GM23338 (cell line): ENCODE results near the gene PIK3CB. TPM values are rescaled to one million over a fixed set of nuclear protein-coding genes. Genes with fewer than 3 reads are reported as not detected.

Experiments used
- ATAC-seq: fragments of 200-7000 bp; cut with Tn5 transposase; 3 replicates; pipeline ENCODE4 v1.9.1; 2020
- DNase-seq: peaks from one replicate; pipeline ENCODE4 v3.0.0-alpha.2; 2015; ENCODE audit warnings: low spot score
- H2AFZ ChIP-seq: fragments of 200-600 bp; sonication (generic); 2 replicates; pipeline ENCODE4 v1.8.0; 2016; ENCODE audit warnings: antibody characterized with exemption, mild to moderate bottlenecking, moderate library complexity
- H3F3A ChIP-seq: fragments of 200-600 bp; sonication (generic); replicated peaks from 2 replicates; pipeline ENCODE4 v1.8.0; 2017; ENCODE audit warnings: antibody characterized with exemption, mixed run types, low read depth
- H3K27ac ChIP-seq: fragments of 200-600 bp; sonication (generic); 2 replicates; pipeline ENCODE4 v1.6.1; 2016; ENCODE audit warnings: low read depth
- H3K27me3 ChIP-seq: fragments of 200-600 bp; sonication (generic); 2 replicates; pipeline ENCODE4 v1.8.0; 2016; ENCODE audit warnings: mild to moderate bottlenecking, mixed run types, moderate library complexity; ENCODE audit not compliant: insufficient read depth
- H3K36me3 ChIP-seq: fragments of 200-600 bp; sonication (generic); 2 replicates; pipeline ENCODE4 v1.8.0; 2016; ENCODE audit warnings: mild to moderate bottlenecking; ENCODE audit not compliant: insufficient read depth
- H3K4me1 ChIP-seq: fragments of 200-600 bp; sonication (generic); 2 replicates; pipeline ENCODE4 v1.8.0; 2016; ENCODE audit warnings: mild to moderate bottlenecking, moderate library complexity; ENCODE audit not compliant: insufficient read depth
- H3K4me2 ChIP-seq: fragments of 200-600 bp; sonication (generic); 2 replicates; pipeline ENCODE4 v1.7.1; 2017; ENCODE audit warnings: mixed run types
- H3K4me3 ChIP-seq: fragments of 200-600 bp; sonication (generic); 2 replicates; pipeline ENCODE4 v1.6.1; 2016; ENCODE audit warnings: mixed run types
- H3K79me2 ChIP-seq: fragments of 200-600 bp; sonication (generic); replicated peaks from 2 replicates; pipeline ENCODE4 v1.8.0; 2017; ENCODE audit warnings: mild to moderate bottlenecking; ENCODE audit not compliant: insufficient read depth
- H3K9me2 ChIP-seq: fragments of 200-600 bp; sonication (generic); 2 replicates; pipeline ENCODE4 v1.8.0; 2017; ENCODE audit not compliant: insufficient read depth
- H4K20me1 ChIP-seq: fragments of 200-600 bp; sonication (generic); replicated peaks from 2 replicates; pipeline ENCODE4 v1.8.0; 2017; ENCODE audit warnings: mild to moderate bottlenecking; ENCODE audit not compliant: insufficient read depth
- H3K27ac Mint-ChIP-seq: 2 replicates; pipeline ENCODE4 v1.8.0; 2020; ENCODE audit warnings: inconsistent platforms, mild to moderate bottlenecking, moderate library complexity, mixed read lengths
- H3K27me3 Mint-ChIP-seq: 3 replicates; pipeline ENCODE4 v1.8.0; 2022; ENCODE audit warnings: low read depth, mild to moderate bottlenecking, moderate library complexity, mixed read lengths, inconsistent platforms; ENCODE audit not compliant: insufficient read depth, poor library complexity
- H3K36me3 Mint-ChIP-seq: 3 replicates; pipeline ENCODE4 v1.8.0; 2021; ENCODE audit warnings: low read depth, mild to moderate bottlenecking, inconsistent platforms, moderate library complexity, mixed read lengths
- H3K4me1 Mint-ChIP-seq: 3 replicates; pipeline ENCODE4 v1.8.0; 2020; ENCODE audit warnings: mild to moderate bottlenecking, inconsistent platforms, mixed read lengths
- H3K4me3 Mint-ChIP-seq: 3 replicates; pipeline ENCODE4 v1.8.0; 2021; ENCODE audit warnings: moderate library complexity, mild to moderate bottlenecking, inconsistent platforms, mixed read lengths
- H3K9me3 Mint-ChIP-seq: 3 replicates; pipeline ENCODE4 v1.8.0; 2020; ENCODE audit warnings: moderate library complexity, mild to moderate bottlenecking, inconsistent platforms, mixed read lengths
- CREB1 ChIP-seq: fragments of 250-450 bp; sonication (Bioruptor Pico); IDR thresholded peaks from 2 replicates; pipeline ENCODE4 v1.5.0; 2020; ENCODE audit warnings: low read depth, mild to moderate bottlenecking, moderate library complexity
- CTCF ChIP-seq, 2 experiments: fragments of 200-600 bp in 1 of 2; sonication (generic) in 1 of 2; conservative IDR thresholded peaks; 2 replicates each; pipeline versions ENCODE4 v1.5.1 to v1.6.1; 2016 to 2017; ENCODE audit warnings: antibody characterized with exemption in 2 of 2, low read depth in 2 of 2, mild to moderate bottlenecking in 2 of 2, moderate library complexity in 1 of 2
- EZH2 ChIP-seq: fragments of 200-600 bp; sonication (generic); IDR thresholded peaks from one replicate; pipeline ENCODE4 v1.8.0; 2017; ENCODE audit warnings: antibody characterized with exemption, mild to moderate bottlenecking, low read depth; ENCODE audit not compliant: unreplicated experiment
- EZH2phosphoT487 ChIP-seq: fragments of 200-600 bp; sonication (generic); IDR thresholded peaks from one replicate; pipeline ENCODE4 v1.8.1; 2018; ENCODE audit warnings: antibody characterized with exemption; ENCODE audit not compliant: unreplicated experiment
- JUNB ChIP-seq: IDR thresholded peaks from one replicate; pipeline ENCODE4 v1.6.1; 2016; ENCODE audit warnings: antibody characterized with exemption; ENCODE audit not compliant: unreplicated experiment
- NANOG ChIP-seq: IDR thresholded peaks from 2 replicates; pipeline ENCODE4 v1.6.1; 2016; ENCODE audit warnings: antibody characterized with exemption, borderline replicate concordance
- POLR2AphosphoS5 ChIP-seq: IDR thresholded peaks from 2 replicates; pipeline ENCODE4 v1.6.1; 2016; ENCODE audit warnings: antibody characterized with exemption, low read depth
- STAT1 ChIP-seq: IDR thresholded peaks from one replicate; pipeline ENCODE4 v1.6.1; 2016; ENCODE audit warnings: antibody characterized with exemption; ENCODE audit not compliant: unreplicated experiment
- ZNF114 ChIP-seq: fragments of 250-450 bp; sonication (Bioruptor Pico); IDR thresholded peaks from 2 replicates; pipeline ENCODE4 v1.5.0; 2020; ENCODE audit warnings: mild to moderate bottlenecking, moderate library complexity
- ZNF331 ChIP-seq: fragments of 250-450 bp; sonication (Bioruptor Pico); IDR thresholded peaks from 2 replicates; pipeline ENCODE4 v1.5.0; 2020; ENCODE audit warnings: low read depth, mild to moderate bottlenecking, moderate library complexity
- polyA plus RNA-seq: library from polyadenylated mRNA; unstranded; fragments of >200 nt; fragmentation: Nextera tagmentation; extraction: Ambion mirVana; gene quantifications from 2 replicates; pipeline ENCODE4 v1.2.1, GENCODE V29; 2016
- total RNA-seq: library from RNA; depleted of rRNA; stranded (reverse); fragments of >200 nt; shearing (Covaris generic); gene quantifications from 2 replicates; pipeline ENCODE4 v1.2.3, GENCODE V29; 2014
- TF ChIP-seq, protein P1 (sequence below): IDR thresholded peaks from 2 replicates; pipeline ENCODE4 v1.6.1; 2016; ENCODE audit warnings: antibody characterized with exemption
- TF ChIP-seq, protein P2 (sequence below): IDR thresholded peaks from one replicate; pipeline ENCODE4 v1.6.1; 2018; ENCODE audit warnings: antibody characterized with exemption; ENCODE audit not compliant: unreplicated experiment

Gene PIK3CB
- total and polyA plus RNA-seq, 2 experiments from 2014 or later, result 13.3 to 32.4 TPM

- TF ChIP-seq ZNF114 (CRISPR knock-in tag), result no peak
- no peak for TF ChIP-seq STAT1
- TF ChIP-seq JUNB, result no peak
- TF ChIP-seq, protein P1, sequence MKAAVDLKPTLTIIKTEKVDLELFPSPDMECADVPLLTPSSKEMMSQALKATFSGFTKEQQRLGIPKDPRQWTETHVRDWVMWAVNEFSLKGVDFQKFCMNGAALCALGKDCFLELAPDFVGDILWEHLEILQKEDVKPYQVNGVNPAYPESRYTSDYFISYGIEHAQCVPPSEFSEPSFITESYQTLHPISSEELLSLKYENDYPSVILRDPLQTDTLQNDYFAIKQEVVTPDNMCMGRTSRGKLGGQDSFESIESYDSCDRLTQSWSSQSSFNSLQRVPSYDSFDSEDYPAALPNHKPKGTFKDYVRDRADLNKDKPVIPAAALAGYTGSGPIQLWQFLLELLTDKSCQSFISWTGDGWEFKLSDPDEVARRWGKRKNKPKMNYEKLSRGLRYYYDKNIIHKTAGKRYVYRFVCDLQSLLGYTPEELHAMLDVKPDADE, result no peak
- TF ChIP-seq EZH2, result no peak
- TF ChIP-seq NANOG, result no peak
- no peak for TF ChIP-seq ZNF331
- no peak for TF ChIP-seq EZH2phosphoT487
These were observed 150.3 kb downstream of the PIK3CB start (continued) for GRCh38 chr3:138684396-138684795.

DNA sequence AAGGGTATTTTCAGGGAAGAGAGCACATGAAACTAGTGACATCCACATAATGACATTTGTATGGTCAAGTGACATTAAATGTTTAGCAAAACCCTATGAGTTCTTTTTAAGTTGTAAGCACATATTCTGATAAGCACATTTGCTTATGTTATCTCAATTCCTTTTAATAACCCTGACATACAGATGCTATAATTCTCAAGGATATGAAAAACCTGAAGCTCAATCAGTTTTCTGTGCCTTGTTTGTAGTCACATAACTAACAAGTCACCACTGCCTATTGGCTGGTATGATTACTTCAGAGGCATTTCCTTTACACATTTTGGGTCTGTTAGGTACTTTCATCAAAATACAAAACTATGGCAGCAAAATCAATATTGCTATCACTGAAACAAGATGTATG, 152.1 kb downstream of the PIK3CB start:
- Histone ChIP-seq H4K20me1 (no peaks in the 10 kb centered on the region), H3K36me3 (no peaks in the 10 kb centered on the region), H2AFZ (no peak overlapping the region), H3K9me2 (no peaks in the 10 kb centered on the region), H3K4me3 (no peak overlapping the region), H3K27me3 (no peaks in the 10 kb centered on the region), H3K79me2 (no peaks in the 10 kb centered on the region), H3K4me2 (no peak overlapping the region), H3K4me1 (no peaks in the 10 kb centered on the region), H3K27ac (no peak overlapping the region), H3F3A (no peaks in the 10 kb centered on the region)
- DNase-seq, result no peak
- Mint-ChIP-seq H3K9me3 (no peaks in the 10 kb centered on the region), H3K27ac (no peak overlapping the region), H3K4me1 (no peaks in the 10 kb centered on the region), H3K27me3 (no peaks in the 10 kb centered on the region), H3K36me3 (peaks cover 14% of the 10 kb centered on the region; the same call in 2 of the 3 replicates), H3K4me3 (no peak overlapping the region)
- no peak for ATAC-seq
- TF ChIP-seq ZNF114 (CRISPR knock-in tag) (no peak), ZNF331 (no peak), EZH2phosphoT487 (no peak), NANOG (no peak), CTCF (conservative IDR thresholded peaks at IDR 0.05; ENCODE audit: low read depth in 2 of 2) (no peak), STAT1 (no peak), POLR2AphosphoS5 (no peak), CREB1 (CRISPR knock-in tag) (no peak), JUNB (no peak), EZH2 (no peak)
- TF ChIP-seq, protein P2, sequence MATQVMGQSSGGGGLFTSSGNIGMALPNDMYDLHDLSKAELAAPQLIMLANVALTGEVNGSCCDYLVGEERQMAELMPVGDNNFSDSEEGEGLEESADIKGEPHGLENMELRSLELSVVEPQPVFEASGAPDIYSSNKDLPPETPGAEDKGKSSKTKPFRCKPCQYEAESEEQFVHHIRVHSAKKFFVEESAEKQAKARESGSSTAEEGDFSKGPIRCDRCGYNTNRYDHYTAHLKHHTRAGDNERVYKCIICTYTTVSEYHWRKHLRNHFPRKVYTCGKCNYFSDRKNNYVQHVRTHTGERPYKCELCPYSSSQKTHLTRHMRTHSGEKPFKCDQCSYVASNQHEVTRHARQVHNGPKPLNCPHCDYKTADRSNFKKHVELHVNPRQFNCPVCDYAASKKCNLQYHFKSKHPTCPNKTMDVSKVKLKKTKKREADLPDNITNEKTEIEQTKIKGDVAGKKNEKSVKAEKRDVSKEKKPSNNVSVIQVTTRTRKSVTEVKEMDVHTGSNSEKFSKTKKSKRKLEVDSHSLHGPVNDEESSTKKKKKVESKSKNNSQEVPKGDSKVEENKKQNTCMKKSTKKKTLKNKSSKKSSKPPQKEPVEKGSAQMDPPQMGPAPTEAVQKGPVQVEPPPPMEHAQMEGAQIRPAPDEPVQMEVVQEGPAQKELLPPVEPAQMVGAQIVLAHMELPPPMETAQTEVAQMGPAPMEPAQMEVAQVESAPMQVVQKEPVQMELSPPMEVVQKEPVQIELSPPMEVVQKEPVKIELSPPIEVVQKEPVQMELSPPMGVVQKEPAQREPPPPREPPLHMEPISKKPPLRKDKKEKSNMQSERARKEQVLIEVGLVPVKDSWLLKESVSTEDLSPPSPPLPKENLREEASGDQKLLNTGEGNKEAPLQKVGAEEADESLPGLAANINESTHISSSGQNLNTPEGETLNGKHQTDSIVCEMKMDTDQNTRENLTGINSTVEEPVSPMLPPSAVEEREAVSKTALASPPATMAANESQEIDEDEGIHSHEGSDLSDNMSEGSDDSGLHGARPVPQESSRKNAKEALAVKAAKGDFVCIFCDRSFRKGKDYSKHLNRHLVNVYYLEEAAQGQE, result no peak
- TF ChIP-seq, protein P1, result no peak
